ENCODE measurements around the gene PRSS21.

PRSS21 gene

GRCh38 chr16:2806286-2806685 is 10.8 kb upstream of the PRSS21 start:
- DNase-seq (ENCODE audit: low read depth in 2 of 2), result no peak

DNA sequence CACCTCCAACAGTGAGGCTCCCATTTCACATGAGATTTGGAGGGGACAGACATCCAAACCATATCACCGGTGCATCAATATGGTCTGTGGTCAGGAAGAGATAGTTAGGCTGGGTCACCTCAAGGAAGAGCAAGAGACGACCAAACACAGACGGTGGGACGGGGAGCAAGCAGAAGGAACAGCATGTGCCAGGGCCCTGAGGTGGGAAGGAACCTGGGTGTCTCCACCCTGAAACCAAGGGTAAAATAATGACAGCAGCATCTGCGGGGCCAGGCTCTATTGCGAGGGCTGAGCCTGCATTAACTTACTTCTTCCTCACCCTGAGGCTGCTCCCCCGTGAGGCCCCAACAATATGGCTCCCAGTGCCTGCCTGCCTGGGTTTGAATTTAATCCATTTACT is 8.9 kb upstream of the PRSS21 start:
- no peak for DNase-seq (ENCODE audit: low read depth in 2 of 2)

- DNase-seq (ENCODE audit: low read depth in 2 of 2), result no peak
Observed at GRCh38 chr16:2809149-2809760, 7.8 kb upstream of the PRSS21 start.

GRCh38 chr16:2810651-2811050 is 6.4 kb upstream of the PRSS21 start:
- DNase-seq (ENCODE audit: low read depth in 2 of 2), result no peak

- DNase-seq (ENCODE audit: low read depth in 2 of 2), result no peak
Observed at GRCh38 chr16:2811703-2812471, 5.2 kb upstream of the PRSS21 start.

GRCh38 chr16:2813771-2814221 is 3.2 kb upstream of the PRSS21 start:
- no peak for DNase-seq (ENCODE audit: low read depth in 2 of 2)

DNA sequence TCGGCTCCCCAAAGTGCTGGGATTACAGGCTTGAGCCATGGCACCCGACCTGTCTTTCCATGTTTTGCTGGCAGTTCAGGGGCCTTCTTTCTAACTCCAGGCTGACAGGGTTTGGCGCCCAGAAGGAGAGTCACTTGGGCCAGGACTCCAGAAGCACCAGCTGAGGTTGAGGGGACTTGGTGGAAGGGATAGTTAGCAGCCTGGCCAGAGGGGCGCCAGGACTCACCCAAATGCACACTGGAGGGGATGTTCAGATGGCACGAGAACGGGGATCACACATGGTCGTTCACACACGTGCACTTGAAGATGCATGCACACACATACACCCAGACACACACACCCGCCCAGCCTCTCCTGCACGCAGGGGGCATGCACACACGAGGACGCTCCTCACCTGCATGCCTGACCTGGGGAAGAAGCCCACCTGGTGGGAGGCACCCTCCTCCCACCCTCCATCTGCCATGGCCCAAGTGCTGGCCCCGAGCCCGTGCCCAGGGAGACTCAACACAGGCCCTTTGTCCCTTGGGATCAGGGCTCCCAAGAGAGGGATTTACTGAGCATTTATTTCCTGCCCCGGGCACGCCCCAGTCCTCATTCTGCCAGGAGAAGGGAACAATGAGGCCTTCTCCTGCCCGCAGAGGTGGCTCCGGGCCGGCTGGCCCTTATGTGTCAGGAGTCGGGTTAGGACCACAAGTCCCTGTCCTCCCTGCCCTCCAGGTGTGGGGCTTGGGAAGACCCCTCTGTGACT is 2.3 kb upstream of the PRSS21 start:
- no peak for DNase-seq (ENCODE audit: low read depth in 2 of 2)

DNA sequence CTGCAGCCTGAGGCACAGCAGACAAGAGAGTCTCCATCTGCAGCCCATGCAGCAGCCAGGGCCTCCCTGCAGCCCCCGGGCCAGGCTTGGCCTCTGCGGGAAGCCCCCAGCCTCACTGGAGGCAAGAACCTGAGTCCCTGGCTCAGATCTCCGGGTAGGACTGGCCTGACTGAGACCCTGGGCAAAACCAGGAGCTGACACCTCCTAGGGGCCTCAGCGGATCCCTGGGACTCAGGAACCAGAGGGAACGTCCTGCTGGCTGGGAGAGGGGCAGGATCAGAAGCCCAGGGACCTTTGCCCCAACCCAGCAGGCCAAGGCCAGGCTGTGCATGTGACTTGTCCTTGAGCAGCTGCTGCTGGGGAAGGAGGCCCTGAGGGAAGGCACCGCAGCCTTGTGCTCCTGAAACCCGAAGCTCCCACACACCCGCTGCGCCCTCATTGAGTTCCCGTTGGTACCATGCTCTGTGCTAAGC is 1.7 kb upstream of the PRSS21 start:
- DNase-seq (ENCODE audit: low read depth in 2 of 2), result no peak

GRCh38 chr16:2817340-2818271 is 569 bp downstream of the PRSS21 start:
- DNase-seq (ENCODE audit: low read depth in 2 of 2), result no peak

GRCh38 chr16:2818272-2818876 is 1.3 kb downstream of the PRSS21 start:
- DNase-seq (ENCODE audit: low read depth in 2 of 2), result no peak

DNA sequence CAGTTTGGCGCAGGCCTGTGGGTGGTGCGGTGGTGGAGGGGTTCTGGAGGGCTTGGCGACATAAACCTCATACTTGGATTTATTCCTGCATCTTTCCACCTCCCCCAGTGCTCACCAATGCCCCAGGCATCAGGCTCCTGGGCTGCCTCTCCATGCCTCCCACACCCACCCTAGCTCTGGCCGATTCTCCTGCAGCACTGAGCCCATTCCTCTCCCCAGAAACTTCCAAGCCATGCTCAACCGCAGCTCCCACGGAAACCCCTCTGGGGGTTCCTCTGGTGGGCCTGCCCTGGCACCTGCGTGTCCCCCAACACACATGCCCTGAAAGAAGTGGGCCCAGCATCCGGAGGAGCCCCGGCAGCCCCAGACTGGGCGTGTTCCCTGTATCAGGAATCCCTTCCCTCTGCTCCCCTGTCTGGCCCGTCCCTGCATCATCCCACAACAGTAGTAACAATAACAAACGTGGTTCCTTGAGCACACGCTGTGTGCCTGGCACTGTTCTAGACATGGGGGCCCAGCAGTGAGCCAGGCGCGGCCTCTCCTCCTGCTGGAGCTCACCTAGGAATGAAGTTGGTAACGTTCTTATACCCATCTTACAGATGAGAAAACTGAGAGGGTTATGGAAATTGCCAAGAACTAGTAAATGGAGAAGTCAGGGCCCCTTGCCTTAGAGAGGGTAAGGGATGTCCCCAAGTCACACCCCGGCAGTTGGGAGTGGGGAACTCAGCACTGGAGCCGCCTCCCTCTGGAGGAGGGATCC is 2.3 kb downstream of the PRSS21 start:
- no peak for DNase-seq (ENCODE audit: low read depth in 2 of 2)

GRCh38 chr16:2819939-2820835 is 3.1 kb downstream of the PRSS21 start:
- no peak for DNase-seq (ENCODE audit: low read depth in 2 of 2)

GRCh38 chr16:2820836-2821486 is 3.9 kb downstream of the PRSS21 start:
- no peak for DNase-seq (ENCODE audit: low read depth in 2 of 2)

- DNase-seq (ENCODE audit: low read depth in 2 of 2), result no peak
Observed at GRCh38 chr16:2821487-2822157, 4.6 kb downstream of the PRSS21 start.

DNA sequence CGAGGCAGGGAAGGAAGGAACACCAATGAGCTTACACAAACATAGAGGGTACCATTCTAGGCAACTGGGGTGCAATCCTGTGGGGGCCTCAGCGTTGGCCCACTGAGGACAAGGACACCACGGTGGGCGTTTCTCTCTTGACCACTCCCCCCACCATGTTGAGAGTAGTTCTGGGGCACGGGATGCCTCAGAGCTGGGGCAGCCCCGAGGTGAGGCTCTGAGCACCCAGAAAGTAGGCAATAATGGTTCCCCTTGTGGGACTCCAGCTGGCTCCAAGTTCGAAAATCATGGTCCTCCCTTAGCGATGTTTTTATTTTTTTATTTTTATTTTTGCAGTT is 5.1 kb downstream of the PRSS21 start:
- DNase-seq (ENCODE audit: low read depth in 2 of 2), result no peak

DNA sequence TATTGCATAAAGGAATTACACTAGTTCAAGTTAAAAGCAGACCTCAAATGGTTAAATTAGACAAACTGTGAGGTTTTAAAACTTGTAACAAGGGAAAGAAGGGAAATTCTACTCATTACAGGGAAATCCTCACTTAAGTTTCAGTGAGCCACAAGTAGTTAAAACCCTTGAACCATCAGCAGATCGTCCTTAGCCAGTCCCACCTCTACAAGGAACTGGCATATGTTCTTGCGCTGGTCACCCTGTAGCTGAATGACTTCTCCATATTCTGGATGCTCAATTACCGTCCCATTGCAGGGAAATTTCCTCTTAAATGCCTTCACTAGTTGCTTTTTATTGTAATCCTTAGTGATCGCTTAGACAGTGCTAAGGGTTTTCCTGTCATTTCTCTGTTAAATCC is 5.5 kb downstream of the PRSS21 start:
- DNase-seq (ENCODE audit: low read depth in 2 of 2), result no peak

GRCh38 chr16:2824626-2825025 is 7.6 kb downstream of the PRSS21 start:
- no peak for DNase-seq (ENCODE audit: low read depth in 2 of 2)

DNA sequence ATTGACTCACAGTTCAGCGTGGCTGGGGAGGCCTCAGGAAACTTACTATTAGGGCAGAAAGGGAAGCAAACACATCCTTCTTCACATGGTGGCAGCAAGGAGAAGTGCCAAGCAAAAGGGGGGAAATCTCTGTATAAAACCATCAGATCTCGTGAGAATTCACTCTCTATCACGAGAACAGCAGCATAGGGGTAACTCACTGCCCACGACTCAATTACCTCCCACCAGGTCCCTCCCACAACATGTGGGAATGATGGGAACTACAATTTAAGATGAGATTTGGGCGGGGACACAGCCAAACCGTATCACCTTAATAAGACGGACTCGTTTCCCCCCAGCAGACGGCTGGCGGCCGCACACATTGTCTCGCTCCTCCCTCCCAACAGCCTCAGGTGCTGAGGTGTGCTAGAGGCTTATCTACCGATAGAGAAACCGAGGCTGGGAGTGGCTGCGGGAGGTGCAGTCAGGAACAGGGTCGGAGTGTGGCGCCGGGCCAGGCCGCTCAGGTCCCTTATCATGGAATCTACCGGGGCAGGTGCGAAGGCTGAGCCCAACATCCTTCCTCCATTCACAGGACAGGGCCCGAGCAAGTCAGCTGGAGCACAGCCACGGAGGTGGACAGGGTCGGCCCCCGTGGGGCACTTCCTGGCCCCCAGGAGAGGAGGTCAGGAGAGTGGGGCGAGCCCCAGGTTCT is 8.2 kb downstream of the PRSS21 start:
- no peak for DNase-seq (ENCODE audit: low read depth in 2 of 2)
